ENCODE data around the gene GPNMB.
A peak's percentile ranks its signal among the peaks of the same experiment; 100 is the strongest.

GPNMB gene

DNA sequence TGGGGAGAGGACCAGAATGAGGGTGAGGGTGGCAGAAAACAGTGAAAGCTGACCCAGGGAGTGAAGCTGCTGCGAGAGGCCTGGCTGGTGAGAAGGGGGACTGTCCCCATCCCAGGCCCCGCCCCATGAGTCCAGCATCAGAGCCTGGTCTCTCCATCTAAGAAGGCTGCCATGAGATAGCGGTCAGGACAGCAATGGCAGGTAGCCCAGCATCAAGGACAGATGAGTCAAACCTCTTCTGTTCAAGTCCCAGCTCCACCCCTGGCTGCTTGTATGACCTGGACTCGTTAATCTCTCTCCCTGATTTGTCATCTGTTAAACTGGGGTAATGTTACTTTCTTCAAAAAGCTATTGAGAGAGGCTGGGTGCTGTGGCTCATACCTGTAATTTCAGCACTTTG, 22.2 kb downstream of the GPNMB start:
- no peak for DNase-seq (ENCODE audit: low read depth in 2 of 3, low spot score in 2 of 3)

DNA sequence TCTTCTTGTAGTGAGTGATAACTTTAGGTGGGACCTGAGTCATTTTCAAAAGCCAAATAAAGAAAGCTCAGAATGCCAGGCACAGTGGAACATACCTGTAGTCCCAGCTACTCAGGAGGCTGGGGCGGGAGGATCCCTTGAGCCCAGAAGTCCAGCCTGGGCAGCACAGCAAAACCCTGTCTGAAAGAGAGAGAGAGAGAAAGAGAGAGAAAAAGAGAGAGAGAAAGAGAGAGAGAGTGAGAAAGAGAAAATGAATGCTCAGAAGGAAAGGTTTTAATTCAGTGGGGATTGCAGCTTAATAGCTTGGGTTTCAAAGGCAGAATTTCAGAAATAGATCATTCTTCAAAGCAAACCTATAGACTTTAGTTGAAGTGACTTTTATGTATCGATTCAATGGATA, 25.7 kb downstream of the GPNMB start:
- DNase-seq (ENCODE audit: low read depth in 2 of 3, low spot score in 2 of 3) = no peak

DNA sequence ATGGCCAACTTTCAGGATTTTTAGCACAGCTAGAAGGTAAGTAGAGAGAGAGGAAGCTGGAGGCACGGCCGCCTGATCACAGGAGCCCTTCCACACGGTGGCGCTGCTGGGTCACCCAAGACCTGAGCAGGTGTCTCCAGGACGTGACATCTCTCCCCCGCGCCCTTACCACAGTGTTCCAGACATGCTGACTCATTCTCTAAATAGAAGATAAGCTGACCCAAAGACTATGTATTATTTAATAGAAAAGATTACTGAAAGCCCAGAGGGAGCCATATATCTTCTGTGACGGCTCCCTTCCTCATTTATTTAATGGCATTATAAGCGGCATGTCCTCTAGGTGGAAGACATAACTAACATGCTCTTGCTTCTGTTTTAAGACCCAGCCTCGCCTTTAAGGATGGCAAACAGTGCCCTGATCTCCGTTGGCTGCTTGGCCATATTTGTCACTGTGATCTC, 26.6 kb downstream of the GPNMB start:
- peak; percentile 66 to 89 (median 79) for DNase-seq (ENCODE audit: low read depth in 2 of 3, low spot score in 2 of 3)

DNA sequence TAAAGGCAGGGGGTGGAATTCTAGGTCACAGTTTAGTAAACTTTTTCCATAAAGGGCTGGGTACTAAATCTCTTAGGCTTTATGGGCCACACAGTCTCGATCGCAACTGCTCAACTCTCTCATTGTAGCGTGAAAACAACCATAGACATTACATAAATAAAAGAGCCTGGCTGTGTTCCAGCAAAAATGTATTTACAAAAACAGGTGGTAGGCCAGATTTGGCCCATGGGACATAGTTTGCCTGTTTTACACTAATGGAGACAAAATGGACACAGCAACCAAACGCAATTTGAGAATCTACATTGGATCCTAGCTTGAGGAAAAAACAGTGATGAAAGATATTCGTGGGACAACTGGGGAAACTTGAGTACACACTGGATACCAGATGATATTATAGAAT, 29.3 kb downstream of the GPNMB start:
- no peak for DNase-seq (ENCODE audit: low read depth in 2 of 3, low spot score in 2 of 3)

GRCh38 chr7:23276376-23276775, 29.8 kb downstream of the GPNMB start:
- DNase-seq (ENCODE audit: low read depth in 2 of 3, low spot score in 2 of 3) = no peak

DNA sequence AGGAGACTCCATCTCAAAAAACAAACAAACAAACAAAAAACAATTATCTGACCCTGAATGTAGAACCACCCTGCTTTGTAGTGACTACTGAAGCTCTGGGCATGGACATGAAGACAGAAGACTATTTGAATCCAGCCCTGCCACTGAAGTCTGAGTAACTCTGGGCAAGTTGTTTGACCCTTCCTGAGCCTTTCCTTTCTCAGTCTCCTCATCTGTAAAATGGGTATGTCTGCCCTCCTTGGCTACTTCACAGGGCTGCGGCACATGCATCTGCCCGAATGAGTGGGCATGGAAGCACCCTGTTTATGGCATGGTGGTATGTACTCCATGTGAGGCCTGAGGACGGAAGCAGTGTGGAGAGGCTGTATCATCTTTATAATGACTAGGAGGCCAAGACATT, 30.4 kb downstream of the GPNMB start:
- no peak for DNase-seq (ENCODE audit: low read depth in 2 of 3, low spot score in 2 of 3)

GRCh38 chr7:23277359-23277989, 30.9 kb downstream of the GPNMB start:
- DNase-seq (ENCODE audit: low read depth in 2 of 3, low spot score in 2 of 3) = no peak

GRCh38 chr7:23279819-23280525, 33.4 kb downstream of the GPNMB start:
- DNase-seq (ENCODE audit: low read depth in 2 of 3, low spot score in 2 of 3) = no peak

DNA sequence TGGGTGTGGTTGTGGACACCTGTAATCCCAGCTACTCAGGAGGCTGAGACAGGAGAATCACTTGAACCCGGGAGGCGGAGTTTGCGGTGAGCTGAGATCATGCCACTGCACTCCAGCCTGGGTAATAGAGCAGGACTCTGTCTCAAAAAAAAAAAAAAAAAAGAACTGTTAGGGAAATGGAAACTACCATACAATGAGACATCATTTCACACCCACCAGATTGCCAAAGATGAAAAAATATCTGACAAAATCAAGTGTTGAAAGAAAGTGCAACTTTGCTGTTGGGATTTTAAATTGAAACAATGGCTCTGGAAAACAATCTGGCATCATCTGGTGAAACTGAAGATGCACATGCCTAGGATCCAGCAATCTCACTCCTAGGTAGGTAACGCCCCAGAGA, 36.5 kb downstream of the GPNMB start:
- no peak for DNase-seq (ENCODE audit: low read depth in 2 of 3, low spot score in 2 of 3)

GRCh38 chr7:23284871-23285270, 38.3 kb downstream of the GPNMB start:
- DNase-seq (ENCODE audit: low read depth in 2 of 3, low spot score in 2 of 3) = no peak

- no peak for DNase-seq (ENCODE audit: low read depth in 2 of 3, low spot score in 2 of 3)
Measured at GRCh38 chr7:23285657-23286646, 39.4 kb downstream of the GPNMB start.

- DNase-seq (ENCODE audit: low read depth in 2 of 3, low spot score in 2 of 3) = no peak
Measured at GRCh38 chr7:23287612-23288011, 41.0 kb downstream of the GPNMB start.

DNA sequence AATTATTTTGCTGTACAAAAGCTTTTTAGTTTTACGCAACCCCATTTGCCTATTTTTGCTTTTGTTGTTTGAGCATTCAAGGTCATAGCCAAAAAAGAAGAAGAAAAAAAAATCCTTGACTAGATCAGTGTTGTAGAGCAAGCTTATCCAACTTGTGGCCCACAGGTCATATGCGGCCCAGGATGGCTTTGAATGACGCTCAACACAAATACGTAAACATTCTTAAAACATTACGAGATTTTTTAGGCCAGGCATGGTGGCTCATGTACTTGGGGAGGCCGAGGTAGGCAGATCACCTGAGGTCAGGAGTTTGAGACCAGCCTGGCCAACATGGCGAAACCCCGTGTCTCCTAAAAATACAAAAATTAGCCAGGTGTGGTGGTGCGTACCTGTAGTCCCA, 44.4 kb downstream of the GPNMB start:
- no peak for DNase-seq (ENCODE audit: low read depth in 2 of 3, low spot score in 2 of 3)

GRCh38 chr7:23291957-23292560, 45.5 kb downstream of the GPNMB start:
- no peak for DNase-seq (ENCODE audit: low read depth in 2 of 3, low spot score in 2 of 3)

DNA sequence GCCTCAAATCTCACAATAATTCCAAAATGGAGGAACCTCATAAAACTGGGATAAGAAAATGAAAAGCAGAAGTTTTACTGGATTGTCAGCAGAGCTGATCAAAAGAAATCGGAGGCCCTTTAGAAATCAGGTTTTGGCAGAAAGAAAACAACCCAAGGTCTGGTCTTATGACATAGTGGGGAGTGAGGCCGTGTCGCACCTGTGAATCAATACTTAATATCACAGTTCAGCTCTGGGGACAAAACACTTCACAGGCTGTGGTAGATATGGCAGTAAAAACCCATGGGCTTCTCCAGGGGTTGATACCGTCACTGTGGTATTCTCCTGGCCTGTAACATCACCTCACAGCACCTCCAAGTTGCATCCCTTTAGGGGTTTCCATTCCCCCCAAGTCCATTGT, 46.0 kb downstream of the GPNMB start:
- no peak for DNase-seq (ENCODE audit: low read depth in 2 of 3, low spot score in 2 of 3)

DNA sequence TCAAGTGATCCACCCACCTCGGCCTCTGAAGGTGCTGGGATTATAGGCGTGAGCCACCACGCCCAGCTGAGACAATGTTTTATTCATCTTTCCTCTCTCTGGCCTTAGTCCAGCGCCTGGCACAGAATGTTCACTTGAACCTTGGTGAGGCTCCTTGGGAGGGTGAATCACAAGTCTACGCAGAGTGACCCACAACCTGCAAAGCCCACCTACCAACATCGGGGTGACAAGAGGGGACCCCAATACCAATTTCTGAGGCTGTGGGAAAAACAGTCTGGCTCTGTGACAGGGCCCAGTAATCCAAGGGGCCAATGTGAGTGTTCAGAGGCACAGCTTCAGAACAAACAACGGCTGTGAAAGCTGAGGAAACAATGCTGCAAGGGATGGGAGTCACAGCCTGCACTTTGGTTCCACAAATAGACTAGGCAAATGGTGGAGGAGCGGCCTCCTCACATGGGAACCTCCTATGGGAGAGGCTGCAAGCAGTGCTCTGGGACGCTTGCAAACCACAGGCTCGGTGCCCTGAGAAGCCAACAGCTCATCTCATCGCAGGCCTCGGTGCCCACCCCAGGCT, 47.0 kb downstream of the GPNMB start:
- DNase-seq (ENCODE audit: low read depth in 2 of 3, low spot score in 2 of 3) = no peak

DNA sequence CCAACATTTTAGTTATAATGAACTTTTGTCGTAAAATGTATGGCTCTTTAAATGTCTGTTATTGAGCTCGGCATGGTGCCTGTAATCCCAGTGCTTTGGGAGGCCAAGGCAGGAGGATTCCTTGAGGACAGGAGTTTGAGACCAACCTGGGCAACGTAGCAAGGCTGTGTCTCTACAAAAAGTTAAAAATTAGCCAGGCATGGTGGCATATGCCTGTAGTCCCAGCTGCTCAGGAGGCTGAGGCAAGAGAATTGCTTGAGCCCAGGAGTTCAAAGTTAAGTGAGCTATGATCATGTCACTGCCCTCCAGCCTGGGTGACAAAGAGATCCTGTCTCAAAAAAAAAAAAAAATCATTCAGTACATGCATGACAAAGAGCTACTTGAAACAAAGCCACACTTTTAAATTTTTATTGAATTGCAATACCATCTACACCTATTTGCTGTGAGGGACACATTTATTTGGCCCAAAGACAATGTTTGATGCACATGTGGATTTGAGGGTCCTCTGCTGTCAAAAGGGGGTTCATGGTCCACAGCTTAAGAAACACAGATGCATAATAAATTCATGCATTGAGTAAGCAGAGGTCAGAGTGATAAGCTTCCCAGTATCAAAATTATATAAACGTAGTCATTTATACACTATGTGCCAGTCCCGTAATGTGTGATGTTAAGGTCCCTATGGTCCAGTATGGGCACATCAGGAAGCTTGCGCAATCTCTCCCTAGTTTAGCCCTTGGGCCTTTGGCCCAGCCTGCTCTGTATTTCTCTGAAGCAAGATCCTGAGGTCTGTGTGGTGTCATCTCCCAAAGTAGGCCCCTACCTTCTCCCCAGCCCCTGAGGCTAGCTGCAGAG, 48.2 kb downstream of the GPNMB start:
- DNase-seq (ENCODE audit: low read depth in 2 of 3, low spot score in 2 of 3) = no peak

DNA sequence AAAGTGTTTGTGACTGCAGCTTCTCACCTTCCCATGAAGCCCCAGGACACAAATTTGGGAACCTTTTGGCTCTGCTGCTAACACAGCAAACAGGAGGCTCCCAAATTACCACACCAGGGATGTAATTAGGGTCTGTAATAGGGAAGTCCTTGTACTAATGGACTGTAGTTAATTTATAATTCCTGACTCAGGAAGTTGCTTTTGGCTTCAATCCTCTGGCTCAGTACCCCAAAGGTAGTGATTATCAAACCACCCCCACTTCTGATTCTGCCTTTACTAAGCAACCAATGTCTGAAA, 48.8 kb downstream of the GPNMB start:
- no peak for DNase-seq (ENCODE audit: low read depth in 2 of 3, low spot score in 2 of 3)

DNA sequence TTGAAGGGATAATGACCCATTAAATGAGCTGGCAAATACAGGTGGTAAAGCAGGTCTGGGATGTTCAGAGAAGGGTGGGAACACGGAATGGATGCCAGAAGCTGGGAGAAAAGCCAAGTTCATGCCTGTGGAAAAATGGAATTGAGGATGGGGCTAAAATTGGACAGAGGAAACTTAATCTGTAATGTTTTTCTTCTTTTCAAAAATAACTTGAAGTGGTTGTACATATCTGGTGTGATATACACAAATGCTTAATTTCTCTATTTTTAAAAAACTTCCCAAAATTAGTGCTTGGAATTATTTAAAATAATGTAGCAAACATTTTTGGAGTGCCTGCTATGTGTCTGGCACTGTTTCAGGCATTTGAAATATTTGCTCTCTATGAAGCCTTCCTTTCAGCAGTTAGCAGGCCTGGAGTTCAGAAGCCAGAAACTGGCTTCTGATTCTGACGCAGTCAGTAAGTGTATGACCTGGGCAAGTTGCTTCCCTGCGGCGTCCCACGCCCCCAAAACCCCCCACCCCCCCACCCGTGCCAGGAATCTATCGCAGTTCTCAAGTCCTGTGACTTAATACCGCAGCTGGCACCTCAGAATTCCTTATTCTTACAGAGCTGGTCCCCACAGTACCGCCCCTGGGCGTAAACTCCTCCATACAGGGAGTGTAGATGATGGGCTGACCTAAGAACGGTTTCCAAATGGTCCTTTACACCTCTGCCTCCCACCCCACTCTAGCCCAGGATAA, 51.7 kb downstream of the GPNMB start:
- no peak for DNase-seq (ENCODE audit: low read depth in 2 of 3, low spot score in 2 of 3)
